ENCODE results near the gene BBLN.
A peak's percentile ranks its signal among the peaks of the same experiment; 100 is the strongest.
"Not testable (repeated sequence)": the region's sequence is repeated elsewhere in the genome, so short reads cannot be mapped to it uniquely, and the experiment has no call there.

BBLN gene

GRCh38 chr9:128127990-128128835 lies 31.9 kb upstream of the BBLN start:
- H3K9me3 ChIP-seq (ENCODE audit: low read length), result no peaks in the 10 kb centered on the region
- H3K36me3 ChIP-seq (ENCODE audit: insufficient read depth, low read length), result peaks cover 8% of the 10 kb centered on the region
- peak overlapping the region; percentile 6 for H3K9ac ChIP-seq (ENCODE audit: low read length)
- H3K4me1 ChIP-seq (ENCODE audit: insufficient read depth, low read length), result peaks cover 28% of the 10 kb centered on the region
- H3K27me3 ChIP-seq (ENCODE audit: control insufficient read depth in 1 of 2, insufficient read depth in 2 of 2, low read length in 2 of 2), result no peaks in the 10 kb centered on the region
- H3K4me3 ChIP-seq (ENCODE audit: low read depth in 1 of 2, low read length in 2 of 2), result peak overlapping the region; percentile 60 to 88
- H3K27ac ChIP-seq (ENCODE audit: low read depth, low read length), result peak overlapping the region; percentile 100

- Histone ChIP-seq H3K9ac (ENCODE audit: low read length) (peak overlapping the region; percentile 6), H3K27ac (ENCODE audit: low read depth, low read length) (peak overlapping the region; percentile 100), H3K9me3 (ENCODE audit: low read length) (no peaks in the 10 kb centered on the region), H3K36me3 (ENCODE audit: insufficient read depth, low read length) (peaks cover 8% of the 10 kb centered on the region), H3K4me1 (ENCODE audit: insufficient read depth, low read length) (peaks cover 28% of the 10 kb centered on the region), H3K4me3 (ENCODE audit: low read depth in 1 of 2, low read length in 2 of 2) (peak overlapping the region; percentile 60 to 88), H3K27me3 (ENCODE audit: control insufficient read depth in 1 of 2, insufficient read depth in 2 of 2, low read length in 2 of 2) (no peaks in the 10 kb centered on the region)
Measured at GRCh38 chr9:128128836-128129590, 31.1 kb upstream of the BBLN start.

GRCh38 chr9:128129976-128130590 lies 30.0 kb upstream of the BBLN start:
- not testable (repeated sequence) for H3K4me3 ChIP-seq (ENCODE audit: low read depth in 1 of 2, low read length in 2 of 2); H3K9me3 ChIP-seq (ENCODE audit: low read length)

GRCh38 chr9:128130651-128131050 lies 29.4 kb upstream of the BBLN start:
- H3K36me3 ChIP-seq (ENCODE audit: insufficient read depth, low read length); H3K27ac ChIP-seq (ENCODE audit: low read depth, low read length); H3K4me3 ChIP-seq (ENCODE audit: low read depth in 1 of 2, low read length in 2 of 2); H3K9me3 ChIP-seq (ENCODE audit: low read length); H3K27me3 ChIP-seq (ENCODE audit: control insufficient read depth in 1 of 2, insufficient read depth in 2 of 2, low read length in 2 of 2); H3K9ac ChIP-seq (ENCODE audit: low read length): not testable (repeated sequence)
- H3K4me1 ChIP-seq (ENCODE audit: insufficient read depth, low read length), result peaks cover 18% of the 10 kb centered on the region

More at GRCh38 chr9:128129976-128130590, 30.0 kb upstream of the BBLN start:
- not testable (repeated sequence) for H3K27ac ChIP-seq (ENCODE audit: low read depth, low read length); H3K9ac ChIP-seq (ENCODE audit: low read length); H3K36me3 ChIP-seq (ENCODE audit: insufficient read depth, low read length); H3K27me3 ChIP-seq (ENCODE audit: control insufficient read depth in 1 of 2, insufficient read depth in 2 of 2, low read length in 2 of 2)
- peaks cover 23% of the 10 kb centered on the region for H3K4me1 ChIP-seq (ENCODE audit: insufficient read depth, low read length)

- not testable (repeated sequence) for H3K36me3 ChIP-seq (ENCODE audit: insufficient read depth, low read length); H3K27ac ChIP-seq (ENCODE audit: low read depth, low read length); H3K9me3 ChIP-seq (ENCODE audit: low read length); H3K4me3 ChIP-seq (ENCODE audit: low read depth in 1 of 2, low read length in 2 of 2); H3K27me3 ChIP-seq (ENCODE audit: control insufficient read depth in 1 of 2, insufficient read depth in 2 of 2, low read length in 2 of 2); H3K9ac ChIP-seq (ENCODE audit: low read length)
- peaks cover 11% of the 10 kb centered on the region for H3K4me1 ChIP-seq (ENCODE audit: insufficient read depth, low read length)
Measured at GRCh38 chr9:128131346-128131745, 28.7 kb upstream of the BBLN start.

GRCh38 chr9:128132139-128132538 lies 27.9 kb upstream of the BBLN start:
- not testable (repeated sequence) for H3K27ac ChIP-seq (ENCODE audit: low read depth, low read length); H3K9ac ChIP-seq (ENCODE audit: low read length); H3K9me3 ChIP-seq (ENCODE audit: low read length); H3K4me1 ChIP-seq (ENCODE audit: insufficient read depth, low read length); H3K36me3 ChIP-seq (ENCODE audit: insufficient read depth, low read length); H3K27me3 ChIP-seq (ENCODE audit: control insufficient read depth in 1 of 2, insufficient read depth in 2 of 2, low read length in 2 of 2); H3K4me3 ChIP-seq (ENCODE audit: low read depth in 1 of 2, low read length in 2 of 2)

- not testable (repeated sequence) for H3K4me1 ChIP-seq (ENCODE audit: insufficient read depth, low read length); H3K27me3 ChIP-seq (ENCODE audit: control insufficient read depth in 1 of 2, insufficient read depth in 2 of 2, low read length in 2 of 2); H3K27ac ChIP-seq (ENCODE audit: low read depth, low read length); H3K9me3 ChIP-seq (ENCODE audit: low read length); H3K9ac ChIP-seq (ENCODE audit: low read length); H3K36me3 ChIP-seq (ENCODE audit: insufficient read depth, low read length); H3K4me3 ChIP-seq (ENCODE audit: low read depth in 1 of 2, low read length in 2 of 2)
Measured at GRCh38 chr9:128135561-128135960, 24.5 kb upstream of the BBLN start.

- no peaks in the 10 kb centered on the region for H3K9me3 ChIP-seq (ENCODE audit: low read length)
- H3K27ac ChIP-seq (ENCODE audit: low read depth, low read length), result no peak overlapping the region
- no peaks in the 10 kb centered on the region for H3K27me3 ChIP-seq (ENCODE audit: control insufficient read depth in 1 of 2, insufficient read depth in 2 of 2, low read length in 2 of 2)
- H3K9ac ChIP-seq (ENCODE audit: low read length), result no peak overlapping the region
- no peak overlapping the region for H3K4me3 ChIP-seq (ENCODE audit: low read depth in 1 of 2, low read length in 2 of 2)
- no peaks in the 10 kb centered on the region for H3K4me1 ChIP-seq (ENCODE audit: insufficient read depth, low read length)
- H3K36me3 ChIP-seq (ENCODE audit: insufficient read depth, low read length), result no peaks in the 10 kb centered on the region
Measured at GRCh38 chr9:128136816-128137793, 23.0 kb upstream of the BBLN start.

GRCh38 chr9:128138001-128138400 lies 22.1 kb upstream of the BBLN start:
- Histone ChIP-seq H3K27me3 (ENCODE audit: control insufficient read depth in 1 of 2, insufficient read depth in 2 of 2, low read length in 2 of 2) (no peaks in the 10 kb centered on the region), H3K27ac (ENCODE audit: low read depth, low read length) (no peak overlapping the region), H3K36me3 (ENCODE audit: insufficient read depth, low read length) (no peaks in the 10 kb centered on the region), H3K9ac (ENCODE audit: low read length) (no peak overlapping the region), H3K4me3 (ENCODE audit: low read depth in 1 of 2, low read length in 2 of 2) (no peak overlapping the region), H3K4me1 (ENCODE audit: insufficient read depth, low read length) (no peaks in the 10 kb centered on the region), H3K9me3 (ENCODE audit: low read length) (no peaks in the 10 kb centered on the region)

- Histone ChIP-seq H3K27ac (ENCODE audit: low read depth, low read length) (no peak overlapping the region), H3K4me3 (ENCODE audit: low read depth in 1 of 2, low read length in 2 of 2) (no peak overlapping the region), H3K27me3 (ENCODE audit: control insufficient read depth in 1 of 2, insufficient read depth in 2 of 2, low read length in 2 of 2) (no peaks in the 10 kb centered on the region), H3K9ac (ENCODE audit: low read length) (no peak overlapping the region), H3K9me3 (ENCODE audit: low read length) (no peaks in the 10 kb centered on the region), H3K4me1 (ENCODE audit: insufficient read depth, low read length) (no peaks in the 10 kb centered on the region), H3K36me3 (ENCODE audit: insufficient read depth, low read length) (no peaks in the 10 kb centered on the region)
Measured at GRCh38 chr9:128139621-128140020, 20.4 kb upstream of the BBLN start.

GRCh38 chr9:128141604-128142003 lies 18.5 kb upstream of the BBLN start:
- H3K9ac ChIP-seq (ENCODE audit: low read length), result no peak overlapping the region
- H3K4me3 ChIP-seq (ENCODE audit: low read depth in 1 of 2, low read length in 2 of 2), result no peak overlapping the region
- H3K9me3 ChIP-seq (ENCODE audit: low read length), result no peaks in the 10 kb centered on the region
- H3K36me3 ChIP-seq (ENCODE audit: insufficient read depth, low read length), result no peaks in the 10 kb centered on the region
- no peaks in the 10 kb centered on the region for H3K27me3 ChIP-seq (ENCODE audit: control insufficient read depth in 1 of 2, insufficient read depth in 2 of 2, low read length in 2 of 2)
- no peak overlapping the region for H3K27ac ChIP-seq (ENCODE audit: low read depth, low read length)
- no peaks in the 10 kb centered on the region for H3K4me1 ChIP-seq (ENCODE audit: insufficient read depth, low read length)
